HG02840 (cell line): Measurements from ENCODE around the gene MAPK8IP2.
"Not testable (repeated sequence)": the region's sequence is repeated elsewhere in the genome, so short reads cannot be mapped to it uniquely, and the experiment has no call there.

Experiments
- ATAC-seq: cut with Tn5 transposase; IDR thresholded peaks from one replicate; pipeline ENCODE4 v1.9.1; 2021; ENCODE audit warnings: mild to moderate bottlenecking, moderate library complexity, moderate number of reproducible peaks; ENCODE audit not compliant: unreplicated experiment, low FRiP score

MAPK8IP2 gene

GRCh38 chr22:50611341-50612060 lies 10.9 kb downstream of the MAPK8IP2 start:
- ATAC-seq: no peak

DNA sequence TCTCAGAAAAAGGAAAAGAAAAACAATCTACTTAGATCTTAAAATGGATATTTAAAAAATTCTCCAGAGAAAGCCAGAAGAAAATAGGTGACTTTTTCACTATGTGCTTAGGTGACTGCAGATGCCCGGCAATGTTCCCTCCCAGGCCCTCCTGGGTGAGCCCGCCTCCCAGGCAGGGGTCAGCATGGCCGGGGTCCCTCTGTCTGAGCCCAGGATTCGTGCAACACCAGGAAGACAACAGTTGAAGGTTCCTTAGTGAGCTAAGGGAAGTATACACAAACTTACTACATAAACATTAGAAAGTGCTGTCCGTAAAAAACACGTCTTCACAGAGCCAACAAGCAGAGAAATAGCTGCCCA lies 11.6 kb downstream of the MAPK8IP2 start:
- ATAC-seq: no peak

DNA sequence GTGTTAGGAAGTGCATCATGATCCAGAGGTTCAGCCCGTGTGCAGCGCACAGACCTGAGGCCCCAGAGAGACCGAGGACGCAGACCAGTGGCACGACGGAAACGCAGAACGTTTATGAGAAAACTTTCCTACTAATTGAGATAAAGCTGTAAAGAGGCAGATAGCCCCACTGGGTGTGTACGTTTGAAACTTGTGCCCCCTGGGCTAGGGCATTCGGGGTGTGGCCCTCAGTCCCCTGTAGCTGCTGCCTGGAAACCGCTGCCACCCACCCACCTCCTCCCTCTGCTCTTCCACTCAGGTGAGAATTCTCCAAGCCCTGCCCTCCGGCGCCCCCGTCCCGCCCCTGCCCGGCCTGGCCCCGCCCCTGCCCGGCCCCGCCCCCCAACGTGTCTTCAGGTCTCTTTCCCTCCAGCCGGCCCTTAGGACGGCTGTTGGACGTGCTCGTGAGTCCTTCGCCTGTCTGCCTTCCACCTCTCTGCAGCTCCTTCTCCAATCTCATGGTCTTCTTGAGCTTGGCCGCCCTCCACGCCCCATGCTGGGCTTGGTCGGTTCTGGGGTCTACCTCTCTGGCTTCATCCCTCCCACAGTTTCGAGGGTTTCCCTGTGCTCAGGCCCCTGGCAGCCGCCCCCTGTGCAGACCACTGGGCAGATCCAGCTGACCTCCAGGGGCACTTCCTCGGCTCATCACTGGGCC lies 12.1 kb downstream of the MAPK8IP2 start:
- ATAC-seq: no peak

- no peak for ATAC-seq
Measured at GRCh38 chr22:50613291-50613981, 12.8 kb downstream of the MAPK8IP2 start.

DNA sequence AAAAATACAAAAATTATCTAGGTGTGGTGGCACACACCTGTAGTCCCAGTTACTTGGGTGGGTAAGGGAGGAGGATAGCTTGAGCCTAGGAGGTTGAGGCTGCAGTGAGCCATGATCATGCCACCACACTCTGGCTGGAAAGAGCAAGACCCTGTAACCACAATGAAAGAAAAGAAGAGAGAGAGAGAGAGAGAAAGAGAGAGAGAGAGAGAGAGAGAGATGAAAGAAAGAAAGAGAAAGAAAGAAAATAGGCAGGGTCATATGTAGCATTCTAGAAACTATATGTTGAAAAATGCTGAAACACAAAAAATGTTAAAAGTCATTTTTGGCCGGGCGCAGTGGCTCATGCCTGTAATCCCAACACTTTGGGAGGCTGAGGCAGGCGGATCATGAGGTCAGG lies 13.7 kb downstream of the MAPK8IP2 start:
- not testable (repeated sequence) for ATAC-seq

DNA sequence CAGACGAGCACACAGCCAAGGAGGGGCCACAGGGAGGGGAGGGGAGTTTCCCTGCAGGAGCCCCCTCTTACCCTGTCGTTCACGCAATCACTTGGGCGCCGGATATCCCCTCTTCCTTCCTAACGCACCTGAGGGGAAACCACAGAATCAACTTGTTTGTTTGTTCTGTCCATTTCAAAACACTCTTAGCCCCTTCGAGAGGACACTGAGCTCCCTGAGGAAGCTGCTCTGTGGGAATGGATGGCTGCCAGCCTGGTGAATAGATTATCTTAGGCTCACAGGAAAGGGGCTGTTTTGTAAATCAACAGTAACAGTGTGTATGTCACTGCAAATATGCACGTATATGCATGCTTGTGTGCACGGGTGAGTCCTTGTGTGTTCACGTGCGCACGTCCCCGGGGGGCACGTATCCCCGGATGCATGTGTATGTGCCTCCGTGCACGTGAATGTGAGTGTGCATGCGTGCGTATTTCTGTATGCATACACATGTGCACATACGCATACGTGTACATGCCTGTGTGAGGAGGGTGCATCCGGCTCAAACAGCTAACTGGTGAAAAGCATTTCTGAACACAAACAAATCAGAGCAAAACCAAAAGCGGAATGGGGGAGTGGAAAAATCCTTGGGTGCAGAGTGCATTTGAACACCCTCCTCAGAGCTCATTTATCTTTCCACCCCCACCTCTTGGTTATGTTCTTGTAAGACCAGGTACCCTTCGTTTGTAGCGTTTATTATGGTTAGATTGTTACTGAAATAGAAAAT lies 20.2 kb downstream of the MAPK8IP2 start:
- ATAC-seq: peak; percentile 52

GRCh38 chr22:50621356-50621880 lies 20.8 kb downstream of the MAPK8IP2 start:
- peak; percentile 46 for ATAC-seq

GRCh38 chr22:50621948-50622722 lies 21.5 kb downstream of the MAPK8IP2 start:
- ATAC-seq: no peak

DNA sequence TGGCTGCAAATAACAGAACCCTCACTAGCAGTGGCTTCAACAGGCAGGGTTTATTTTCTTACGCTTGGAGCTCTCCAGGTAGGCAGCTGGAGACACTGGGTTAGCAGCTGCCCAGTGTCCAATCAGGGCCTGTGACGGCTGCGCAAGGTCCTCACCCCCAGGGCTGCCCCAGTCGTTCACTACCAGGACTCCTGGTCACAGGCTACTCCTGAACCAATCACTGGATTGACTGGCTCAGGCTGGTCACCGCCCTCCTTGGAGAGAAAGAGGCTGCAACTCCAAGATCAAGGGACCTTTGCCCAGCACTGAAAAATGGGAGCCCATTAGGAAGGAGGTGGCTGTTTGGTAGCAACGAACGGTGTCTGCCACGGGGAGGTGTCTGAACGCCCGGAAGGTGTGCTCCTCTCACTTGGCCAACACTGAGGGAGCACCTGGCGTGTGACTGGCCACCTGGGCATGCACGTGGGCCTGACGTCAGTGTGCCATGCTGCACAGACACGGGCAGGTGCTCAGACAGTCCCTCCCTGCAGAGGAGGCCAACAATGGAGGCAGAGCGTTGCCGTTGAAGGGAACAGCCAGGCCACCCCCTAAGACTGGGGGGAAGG lies 22.2 kb downstream of the MAPK8IP2 start:
- no peak for ATAC-seq

DNA sequence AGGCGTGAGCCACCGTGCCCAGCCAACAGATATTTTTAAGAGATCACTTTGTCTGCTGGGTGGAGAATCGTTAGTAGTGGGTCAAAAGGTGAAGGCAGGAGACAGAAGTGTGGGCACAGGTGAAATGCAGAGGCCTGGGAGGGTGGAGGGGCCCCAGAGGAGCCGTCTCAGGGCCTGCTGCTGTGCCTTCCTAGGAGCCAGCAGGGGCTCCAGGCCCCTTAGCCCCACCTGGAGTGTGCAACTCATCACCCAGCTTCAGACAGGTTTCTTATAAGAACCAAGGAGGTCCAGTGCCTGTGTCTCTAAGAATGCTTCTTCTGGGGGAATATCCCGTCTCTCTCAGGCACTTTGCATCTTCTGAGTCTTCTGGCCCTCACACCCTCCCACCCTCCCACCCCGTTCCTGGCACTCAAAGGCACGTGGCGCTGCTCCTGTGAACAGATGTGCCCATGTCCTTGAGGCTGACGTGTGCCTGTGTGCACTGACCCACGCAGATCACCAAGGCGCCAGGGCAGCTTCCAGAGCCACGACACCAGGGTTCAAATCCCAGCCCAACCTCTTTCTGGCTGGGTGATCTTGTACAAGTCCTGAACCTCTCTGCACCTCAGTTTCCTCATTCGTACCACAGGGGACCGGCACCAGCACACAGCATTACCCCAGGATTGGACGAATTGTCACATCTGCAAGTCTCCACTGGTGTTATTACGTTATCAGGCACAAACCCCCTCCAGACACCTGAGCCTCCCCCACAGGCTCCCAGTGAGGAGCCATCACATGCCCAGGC lies 23.9 kb downstream of the MAPK8IP2 start:
- ATAC-seq: no peak

DNA sequence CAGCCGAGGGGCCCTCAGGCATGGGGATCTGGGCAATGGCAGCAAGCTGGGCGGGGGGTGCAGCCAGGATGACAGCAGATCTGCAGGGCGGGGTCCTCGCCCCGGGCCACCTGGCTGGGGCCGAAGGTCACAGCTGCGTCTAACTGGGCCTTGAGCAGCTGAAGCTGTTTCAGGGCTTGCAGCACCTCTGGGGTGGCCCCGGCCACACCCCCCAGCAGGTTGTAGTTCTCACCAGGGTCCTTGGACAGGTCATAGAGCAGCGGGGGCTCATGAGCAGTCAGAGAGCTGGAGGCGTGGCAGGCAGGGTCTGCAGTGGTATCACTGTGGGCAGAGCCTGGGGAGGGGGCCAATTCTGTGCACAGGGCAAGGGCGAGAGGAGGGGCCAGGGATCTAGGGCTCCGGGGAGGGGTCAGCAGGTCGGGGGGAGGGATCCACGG lies 24.6 kb downstream of the MAPK8IP2 start:
- no peak for ATAC-seq

GRCh38 chr22:50625568-50626313 lies 25.1 kb downstream of the MAPK8IP2 start:
- no peak for ATAC-seq

DNA sequence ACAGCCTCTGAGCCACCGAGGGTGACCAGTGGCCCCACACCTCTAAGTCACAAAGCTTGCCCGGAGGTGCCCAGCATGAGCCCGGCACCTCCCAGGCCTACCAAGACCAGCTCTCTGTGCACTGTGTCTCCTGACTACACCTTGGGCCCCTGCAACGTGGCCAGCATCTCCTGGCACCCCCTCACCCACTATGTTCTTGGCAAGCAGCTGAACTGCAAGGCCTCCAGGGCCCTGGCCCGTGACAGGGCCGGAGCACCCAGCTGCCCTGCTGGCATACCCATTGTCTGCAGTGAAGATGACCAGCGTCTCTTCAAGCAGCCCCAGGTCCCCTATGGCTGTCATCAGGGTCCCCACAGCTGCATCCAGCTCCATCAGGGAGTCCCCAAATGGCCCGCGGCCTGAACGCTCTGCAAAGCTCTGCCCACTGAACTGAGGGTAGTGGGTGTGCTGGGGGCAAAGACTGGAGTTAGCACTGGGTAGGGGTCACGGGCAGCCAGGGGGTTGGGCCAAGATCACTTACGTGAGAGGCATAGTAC lies 25.8 kb downstream of the MAPK8IP2 start:
- no peak for ATAC-seq

DNA sequence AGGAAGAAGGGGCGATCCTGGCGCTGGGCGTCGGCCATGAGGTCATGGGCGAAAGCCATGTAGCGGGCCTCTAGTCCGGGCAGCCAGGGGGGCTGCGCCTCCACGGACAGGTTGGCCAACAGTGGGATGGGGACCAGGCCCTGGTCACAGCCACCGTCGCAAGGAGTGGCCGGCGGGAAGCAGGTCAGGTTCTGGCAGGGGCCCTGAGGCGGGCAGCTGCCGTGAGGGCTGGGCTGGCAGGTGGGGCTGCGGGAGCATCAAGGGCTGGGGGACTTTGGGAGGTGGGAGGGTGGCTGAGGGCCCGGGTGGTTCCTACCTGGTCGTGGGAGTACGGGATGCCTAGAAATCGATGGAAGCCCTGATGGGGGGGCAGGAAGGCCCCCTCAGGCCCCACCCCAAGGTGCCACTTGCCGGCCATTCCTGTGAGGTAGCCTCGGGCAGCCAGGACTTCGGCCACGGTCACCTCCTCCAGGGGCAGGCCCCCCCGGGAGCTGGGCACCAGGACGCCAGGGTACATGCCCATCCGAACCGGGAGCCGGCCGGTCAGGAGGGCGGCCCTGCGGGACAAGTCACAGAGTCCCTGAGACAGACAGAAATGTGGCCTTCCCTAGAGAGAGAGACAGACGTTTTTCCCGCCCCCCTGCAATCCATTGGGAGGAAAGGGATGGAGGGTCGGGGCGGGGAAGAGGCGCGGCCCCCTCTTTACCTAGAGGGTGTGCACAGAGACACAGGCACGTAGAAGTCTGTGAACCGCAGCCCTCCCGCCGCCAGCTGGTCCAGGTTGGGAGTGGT lies 26.5 kb downstream of the MAPK8IP2 start:
- no peak for ATAC-seq

DNA sequence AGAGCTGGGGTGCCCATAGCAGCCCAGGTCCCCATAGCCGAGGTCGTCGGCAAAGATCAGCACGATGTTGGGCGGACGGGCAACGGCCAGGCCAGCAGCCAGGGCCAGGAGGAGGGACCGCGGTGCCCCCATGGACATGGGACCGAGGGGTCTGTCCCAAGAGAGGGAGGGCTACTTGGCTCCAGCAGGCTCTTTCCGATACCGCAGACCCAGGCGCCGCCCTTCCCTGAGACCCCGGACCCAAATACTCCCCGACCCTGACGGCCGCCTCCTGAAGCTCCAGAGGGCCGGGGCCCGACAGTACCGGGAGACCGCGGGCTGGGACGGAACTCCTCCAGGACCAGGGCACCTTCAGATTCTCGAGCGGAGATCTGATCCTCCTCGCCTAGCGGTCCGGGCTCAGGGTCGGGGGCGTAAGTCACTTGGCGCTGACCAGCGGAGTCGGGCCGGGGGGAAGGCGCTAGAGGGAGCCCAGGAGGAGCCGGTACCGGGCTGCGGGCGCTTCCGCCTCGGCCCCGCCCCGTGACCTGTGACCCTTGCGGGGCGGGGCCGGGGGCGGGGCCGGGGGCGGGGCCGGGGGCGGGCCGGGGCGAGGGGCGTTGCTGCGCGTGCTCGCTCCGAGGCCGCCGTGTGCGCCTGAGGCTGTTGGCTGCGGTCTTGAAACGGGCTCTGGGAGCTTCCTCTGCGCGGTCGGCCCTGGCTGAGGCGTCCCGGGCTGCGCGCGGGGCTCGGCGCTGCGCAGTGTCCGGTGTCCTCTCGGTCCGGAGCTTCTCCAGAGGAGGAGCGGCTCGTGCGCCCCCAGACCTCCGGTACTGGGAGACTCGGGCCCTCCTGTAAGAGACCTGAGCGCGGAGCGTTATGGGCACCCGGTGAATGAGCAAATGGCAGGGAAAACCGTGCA lies 27.3 kb downstream of the MAPK8IP2 start, which contains the start of gene ARSA:
Gene ARSA (minus strand): TSS at position 511 of the 901 bp plus-strand sequence. CDS start 373 bp downstream, at position 138.
- peak; percentile 69 for ATAC-seq
